HepG2 (cell line): ENCODE measurements around the gene DDRGK1. TPM values are rescaled to one million over a fixed set of nuclear protein-coding genes. Genes with fewer than 3 reads are reported as not detected.
A peak's percentile ranks its signal among the peaks of the same experiment; 100 is the strongest.

Experiments used
- CBFB ChIP-seq: sonication (generic); formaldehyde crosslinking; IDR thresholded peaks from 2 replicates; pipeline ENCODE4 v1.4.0; 2020; ENCODE audit warnings: missing genetic modification reagents
- CHCHD3 ChIP-seq: sonication (generic); formaldehyde crosslinking; IDR thresholded peaks from 2 replicates; pipeline ENCODE4 v1.8.0; 2022; ENCODE audit warnings: mild to moderate bottlenecking, missing genetic modification reagents, moderate library complexity
- FOXC1 ChIP-seq: sonication (generic); formaldehyde crosslinking; IDR thresholded peaks from 2 replicates; pipeline ENCODE4 v1.8.0; 2022; ENCODE audit warnings: mild to moderate bottlenecking, missing genetic modification reagents, borderline replicate concordance
- HCFC1 ChIP-seq: fragments of 150-350 bp; IDR thresholded peaks from 2 replicates; pipeline ENCODE4 v1.6.1; 2014; ENCODE audit warnings: low read depth, low read length
- IRF2 ChIP-seq: IDR thresholded peaks from 2 replicates; pipeline ENCODE4 v1.6.1; 2018; ENCODE audit warnings: missing genetic modification reagents, missing compliant biosample characterization
- ISL2 ChIP-seq: sonication (generic); formaldehyde crosslinking; IDR thresholded peaks from 2 replicates; pipeline ENCODE4 v1.5.0; 2020; ENCODE audit warnings: missing genetic modification reagents
- KDM3A ChIP-seq: IDR thresholded peaks from 2 replicates; pipeline ENCODE4 v1.6.1; 2018; ENCODE audit warnings: low read depth, missing compliant biosample characterization
- MYNN ChIP-seq: sonication (generic); formaldehyde crosslinking; IDR thresholded peaks from 2 replicates; pipeline ENCODE4 v1.4.0; 2020; ENCODE audit warnings: mild to moderate bottlenecking, low read depth, missing genetic modification reagents
- NFATC3 ChIP-seq: sonication (generic); formaldehyde crosslinking; IDR thresholded peaks from 2 replicates; pipeline ENCODE4 v1.5.1; 2020; ENCODE audit warnings: mild to moderate bottlenecking, missing genetic modification reagents
- NPAS2 ChIP-seq: sonication (generic); formaldehyde crosslinking; IDR thresholded peaks from 2 replicates; pipeline ENCODE4 v1.8.0; 2022; ENCODE audit warnings: mild to moderate bottlenecking, missing genetic modification reagents, borderline replicate concordance
- PHF20 ChIP-seq: sonication (generic); formaldehyde crosslinking; IDR thresholded peaks from 2 replicates; pipeline ENCODE4 v1.5.0; 2020; ENCODE audit warnings: mild to moderate bottlenecking, missing genetic modification reagents
- PRMT3 ChIP-seq: sonication (generic); formaldehyde crosslinking; IDR thresholded peaks from 2 replicates; pipeline ENCODE4 v1.8.1; 2022; ENCODE audit warnings: low read depth, mild to moderate bottlenecking, moderate library complexity, missing genetic modification reagents, borderline replicate concordance
- REPIN1 ChIP-seq: sonication (generic); formaldehyde crosslinking; IDR thresholded peaks from 2 replicates; pipeline ENCODE4 v1.8.0; 2022; ENCODE audit warnings: missing genetic modification reagents, low read depth, mild to moderate bottlenecking, borderline replicate concordance
- SAP130 ChIP-seq: IDR thresholded peaks from 2 replicates; pipeline ENCODE4 v1.6.1; 2016; ENCODE audit warnings: low read depth
- SPEN ChIP-seq: sonication (generic); formaldehyde crosslinking; IDR thresholded peaks from 2 replicates; pipeline ENCODE4 v1.5.1; 2020; ENCODE audit warnings: low read depth, mild to moderate bottlenecking, missing genetic modification reagents
- THYN1 ChIP-seq: sonication (generic); formaldehyde crosslinking; IDR thresholded peaks from 2 replicates; pipeline ENCODE4 v1.8.1; 2023; ENCODE audit warnings: low read depth, mild to moderate bottlenecking, moderate library complexity, missing genetic modification reagents, borderline replicate concordance
- XBP1 ChIP-seq: sonication (generic); formaldehyde crosslinking; IDR thresholded peaks from 2 replicates; pipeline ENCODE4 v1.5.0; 2020; ENCODE audit warnings: missing genetic modification reagents
- ZNF101 ChIP-seq: sonication (generic); formaldehyde crosslinking; IDR thresholded peaks from 2 replicates; pipeline ENCODE4 v1.4.0; 2020; ENCODE audit warnings: mild to moderate bottlenecking, low read depth, missing genetic modification reagents, borderline replicate concordance
- ZNF121 ChIP-seq: sonication (generic); formaldehyde crosslinking; IDR thresholded peaks from 2 replicates; pipeline ENCODE4 v1.5.0; 2020; ENCODE audit warnings: mild to moderate bottlenecking, missing genetic modification reagents
- ZNF136 ChIP-seq: sonication (generic); formaldehyde crosslinking; IDR thresholded peaks from 2 replicates; pipeline ENCODE4 v1.8.1; 2022; ENCODE audit warnings: low read depth, mild to moderate bottlenecking, moderate library complexity, missing genetic modification reagents
- ZNF33B ChIP-seq: sonication (generic); formaldehyde crosslinking; IDR thresholded peaks from 2 replicates; pipeline ENCODE4 v1.5.1; 2020; ENCODE audit warnings: mild to moderate bottlenecking, missing genetic modification reagents
- ZNF598 ChIP-seq: sonication (generic); formaldehyde crosslinking; IDR thresholded peaks from 2 replicates; pipeline ENCODE4 v1.5.1; 2020; ENCODE audit warnings: mild to moderate bottlenecking, missing genetic modification reagents, borderline replicate concordance
- ZNF674 ChIP-seq: sonication (generic); formaldehyde crosslinking; IDR thresholded peaks from 2 replicates; pipeline ENCODE4 v1.5.0; 2020; ENCODE audit warnings: low read depth, mild to moderate bottlenecking, missing genetic modification reagents
- polyA plus RNA-seq, 8 experiments: library from polyadenylated mRNA; depleted of rRNA in 3 of 8; stranded (reverse) in 7 of 8; unstranded in 1 of 8; fragments of >200 nt; fragmentation: Illumina TruSeq in 4 of 8; extraction: Trizol in 4 of 8; gene quantifications; 2 replicates each; pipeline versions ENCODE4 v1.2.1 to v1.2.3, GENCODE V29; 2011 to 2016; ENCODE audit warnings: low read depth in 4 of 8, missing spikeins in 1 of 8, mixed read lengths in 1 of 8; ENCODE audit not compliant: insufficient read depth in 1 of 8
- total RNA-seq, 5 experiments: library from RNA; depleted of rRNA; stranded (reverse); fragments of >200 nt; fragmentation: Illumina TruSeq; extraction: Trizol; gene quantifications; 2 replicates each; pipeline ENCODE4 v1.2.3, GENCODE V29; 2016; ENCODE audit warnings: low read depth in 1 of 5
- TF ChIP-seq, protein P1 (sequence below): sonication (generic); formaldehyde crosslinking; IDR thresholded peaks from 2 replicates; pipeline ENCODE4 v1.5.1; 2020; ENCODE audit warnings: mild to moderate bottlenecking, missing genetic modification reagents, moderate library complexity
- TF ChIP-seq, protein P2 (sequence below): sonication (generic); formaldehyde crosslinking; IDR thresholded peaks from 2 replicates; pipeline ENCODE4 v1.5.1; 2020; ENCODE audit warnings: missing genetic modification reagents, mild to moderate bottlenecking, borderline replicate concordance
- TF ChIP-seq, protein P3 (sequence below): sonication (generic); formaldehyde crosslinking; IDR thresholded peaks from 2 replicates; pipeline ENCODE4 v1.4.0; 2020; ENCODE audit warnings: missing genetic modification reagents

Gene DDRGK1
- total and polyA plus RNA-seq, 2 of the 13 experiments (the other 11 are each of a cell fraction or from before 2014, with no cell fraction given) = 96.7 to 149 TPM

DNA sequence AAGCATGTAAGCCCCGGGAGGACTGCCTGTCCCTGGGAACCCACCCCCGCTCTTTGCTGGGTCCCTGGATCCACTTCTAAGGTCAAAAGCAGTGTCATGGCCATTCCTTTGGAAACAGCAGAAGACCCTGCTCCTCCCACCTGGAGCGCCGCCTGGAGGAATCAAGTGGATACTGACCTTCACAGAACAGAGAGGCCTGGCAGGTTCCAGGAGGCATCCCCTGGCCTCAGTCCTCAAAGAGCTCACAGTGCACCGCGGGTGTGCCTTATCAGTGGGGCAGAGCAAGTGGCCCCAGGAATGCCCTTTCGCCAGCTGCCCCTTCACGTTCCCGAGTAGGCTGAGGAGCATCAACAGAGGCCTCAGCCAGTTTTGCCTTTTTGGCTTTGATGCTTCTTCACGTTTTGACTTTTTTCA is 45.6 kb upstream of the DDRGK1 start (continued):
- TF ChIP-seq REPIN1 (CRISPR knock-in tag) (no peak), SAP130 (peak; percentile 57), NPAS2 (no peak), KDM3A (no peak), THYN1 (CRISPR knock-in tag) (no peak), SPEN (CRISPR knock-in tag) (no peak), XBP1 (CRISPR knock-in tag) (no peak), CHCHD3 (CRISPR knock-in tag) (no peak), NFATC3 (CRISPR knock-in tag) (no peak), PHF20 (CRISPR knock-in tag) (no peak), ZNF136 (CRISPR knock-in tag) (no peak), FOXC1 (no peak), ZNF33B (CRISPR knock-in tag) (no peak), ZNF121 (CRISPR knock-in tag) (no peak), ZNF598 (CRISPR knock-in tag) (no peak), ISL2 (CRISPR knock-in tag) (0 out of 2 replicates have a peak, but pooled peaks have one; percentile 19), PRMT3 (CRISPR knock-in tag) (no peak), ZNF101 (no peak), ZNF674 (CRISPR knock-in tag) (no peak), CBFB (no peak), HCFC1 (no peak), MYNN (0 out of 2 replicates have a peak, but pooled peaks have one; percentile 68), IRF2 (CRISPR knock-in tag) (peak; percentile 74)
- TF ChIP-seq, protein P1, sequence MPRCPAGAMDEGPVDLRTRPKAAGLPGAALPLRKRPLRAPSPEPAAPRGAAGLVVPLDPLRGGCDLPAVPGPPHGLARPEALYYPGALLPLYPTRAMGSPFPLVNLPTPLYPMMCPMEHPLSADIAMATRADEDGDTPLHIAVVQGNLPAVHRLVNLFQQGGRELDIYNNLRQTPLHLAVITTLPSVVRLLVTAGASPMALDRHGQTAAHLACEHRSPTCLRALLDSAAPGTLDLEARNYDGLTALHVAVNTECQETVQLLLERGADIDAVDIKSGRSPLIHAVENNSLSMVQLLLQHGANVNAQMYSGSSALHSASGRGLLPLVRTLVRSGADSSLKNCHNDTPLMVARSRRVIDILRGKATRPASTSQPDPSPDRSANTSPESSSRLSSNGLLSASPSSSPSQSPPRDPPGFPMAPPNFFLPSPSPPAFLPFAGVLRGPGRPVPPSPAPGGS (CRISPR knock-in tag) = no peak
- TF ChIP-seq, protein P2, sequence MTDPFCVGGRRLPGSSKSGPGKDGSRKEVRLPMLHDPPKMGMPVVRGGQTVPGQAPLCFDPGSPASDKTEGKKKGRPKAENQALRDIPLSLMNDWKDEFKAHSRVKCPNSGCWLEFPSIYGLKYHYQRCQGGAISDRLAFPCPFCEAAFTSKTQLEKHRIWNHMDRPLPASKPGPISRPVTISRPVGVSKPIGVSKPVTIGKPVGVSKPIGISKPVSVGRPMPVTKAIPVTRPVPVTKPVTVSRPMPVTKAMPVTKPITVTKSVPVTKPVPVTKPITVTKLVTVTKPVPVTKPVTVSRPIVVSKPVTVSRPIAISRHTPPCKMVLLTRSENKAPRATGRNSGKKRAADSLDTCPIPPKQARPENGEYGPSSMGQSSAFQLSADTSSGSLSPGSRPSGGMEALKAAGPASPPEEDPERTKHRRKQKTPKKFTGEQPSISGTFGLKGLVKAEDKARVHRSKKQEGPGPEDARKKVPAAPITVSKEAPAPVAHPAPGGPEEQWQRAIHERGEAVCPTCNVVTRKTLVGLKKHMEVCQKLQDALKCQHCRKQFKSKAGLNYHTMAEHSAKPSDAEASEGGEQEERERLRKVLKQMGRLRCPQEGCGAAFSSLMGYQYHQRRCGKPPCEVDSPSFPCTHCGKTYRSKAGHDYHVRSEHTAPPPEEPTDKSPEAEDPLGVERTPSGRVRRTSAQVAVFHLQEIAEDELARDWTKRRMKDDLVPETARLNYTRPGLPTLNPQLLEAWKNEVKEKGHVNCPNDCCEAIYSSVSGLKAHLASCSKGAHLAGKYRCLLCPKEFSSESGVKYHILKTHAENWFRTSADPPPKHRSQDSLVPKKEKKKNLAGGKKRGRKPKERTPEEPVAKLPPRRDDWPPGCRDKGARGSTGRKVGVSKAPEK = no peak
- TF ChIP-seq, protein P3, sequence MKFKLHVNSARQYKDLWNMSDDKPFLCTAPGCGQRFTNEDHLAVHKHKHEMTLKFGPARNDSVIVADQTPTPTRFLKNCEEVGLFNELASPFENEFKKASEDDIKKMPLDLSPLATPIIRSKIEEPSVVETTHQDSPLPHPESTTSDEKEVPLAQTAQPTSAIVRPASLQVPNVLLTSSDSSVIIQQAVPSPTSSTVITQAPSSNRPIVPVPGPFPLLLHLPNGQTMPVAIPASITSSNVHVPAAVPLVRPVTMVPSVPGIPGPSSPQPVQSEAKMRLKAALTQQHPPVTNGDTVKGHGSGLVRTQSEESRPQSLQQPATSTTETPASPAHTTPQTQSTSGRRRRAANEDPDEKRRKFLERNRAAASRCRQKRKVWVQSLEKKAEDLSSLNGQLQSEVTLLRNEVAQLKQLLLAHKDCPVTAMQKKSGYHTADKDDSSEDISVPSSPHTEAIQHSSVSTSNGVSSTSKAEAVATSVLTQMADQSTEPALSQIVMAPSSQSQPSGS (CRISPR knock-in tag) = peak; percentile 65; the same call in 1 of the 2 replicates
